MCF 10A (cell line): Measurements from ENCODE around the gene KLHDC10. TPM values are rescaled to one million over a fixed set of nuclear protein-coding genes. Genes with fewer than 3 reads are reported as not detected.

Source experiments
- BruUV-seq: library from RNA; stranded (reverse); fragments of 400-500 nt; replicated peaks from 2 replicates; lab custom pipeline; 2021; lab: Mats Ljungman, UMichigan
- CTCF ChIA-PET: fragments of 300-600 bp; sonication (Branson Sonifier 250); formaldehyde crosslinking; extraction: SDS; loops from one replicate; lab custom pipeline; 2021; ENCODE audit warnings: antibody characterized with exemption, inconsistent platforms; lab: Yijun Ruan, JAX
- POLR2A ChIA-PET: fragments of 300-600, 350-650 bp; sonication (Branson Sonifier 250); formaldehyde crosslinking; extraction: SDS; loops from one replicate; lab custom pipeline; 2020; ENCODE audit warnings: antibody characterized with exemption, inconsistent platforms; lab: Yijun Ruan, JAX
- DNase-seq: peaks from one replicate; pipeline ENCODE4 v3.0.0-alpha.2; 2018; ENCODE audit not compliant: unreplicated experiment
- H3K27ac Mint-ChIP-seq: one replicate; pipeline ENCODE4 v1.8.0; 2022; ENCODE audit warnings: mild to moderate bottlenecking, low read depth, mixed read lengths; ENCODE audit not compliant: unreplicated experiment
- H3K27me3 Mint-ChIP-seq: one replicate; pipeline ENCODE4 v1.8.0; 2022; ENCODE audit warnings: mixed read lengths; ENCODE audit not compliant: insufficient read depth, unreplicated experiment
- H3K36me3 Mint-ChIP-seq: one replicate; pipeline ENCODE4 v1.8.0; 2022; ENCODE audit warnings: mild to moderate bottlenecking, moderate library complexity, mixed read lengths; ENCODE audit not compliant: insufficient read depth, unreplicated experiment
- H3K4me1 Mint-ChIP-seq: one replicate; pipeline ENCODE4 v1.8.0; 2022; ENCODE audit warnings: mixed read lengths; ENCODE audit not compliant: insufficient read depth, unreplicated experiment
- H3K4me3 Mint-ChIP-seq: one replicate; pipeline ENCODE4 v1.8.0; 2022; ENCODE audit warnings: mild to moderate bottlenecking, moderate library complexity, mixed read lengths; ENCODE audit not compliant: unreplicated experiment
- H3K9me3 Mint-ChIP-seq: one replicate; pipeline ENCODE4 v1.8.0; 2022; ENCODE audit warnings: mixed read lengths; ENCODE audit not compliant: unreplicated experiment
- intact Hi-C: fragments of 100-400 bp; cut with micrococcal nuclease; formaldehyde crosslinking; loops from 2 replicates; pipeline ENCODE4 v1.14.1; 2022
- total RNA-seq: library from RNA; stranded (reverse); gene quantifications from 2 replicates; pipeline ENCODE4 v1.2.3, GENCODE V29; 2022
- TF ChIP-seq, protein P1 (sequence below): fragments of 200-600 bp; IDR thresholded peaks from one replicate; pipeline ENCODE4 v1.8.0; 2022; ENCODE audit warnings: antibody characterized with exemption, mild to moderate bottlenecking; ENCODE audit not compliant: unreplicated experiment

The KLHDC10 gene
- total RNA-seq, 1 experiment from 2014 or later, result 25.8 TPM

DNA sequence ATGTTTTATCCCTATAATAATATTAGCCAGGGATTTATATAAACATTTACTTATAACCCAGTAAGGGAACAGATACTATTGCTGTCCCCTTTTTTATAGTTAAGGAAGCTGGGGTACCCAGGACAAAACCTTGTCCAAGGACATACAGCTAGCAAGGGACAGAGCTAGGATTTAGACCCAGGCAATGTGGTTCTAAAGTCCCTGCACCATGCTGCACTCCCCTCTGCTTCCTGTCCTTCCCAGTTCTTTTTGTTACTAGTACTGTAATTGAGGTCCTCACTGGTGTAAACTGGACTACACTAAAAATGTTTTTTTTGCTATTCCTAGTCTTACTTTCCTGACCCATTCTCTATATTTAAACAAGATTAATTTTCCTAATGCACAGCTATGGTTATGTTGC, 16.6 kb downstream of the KLHDC10 start:
- no peak overlapping the region for H3K27ac Mint-ChIP-seq

DNA sequence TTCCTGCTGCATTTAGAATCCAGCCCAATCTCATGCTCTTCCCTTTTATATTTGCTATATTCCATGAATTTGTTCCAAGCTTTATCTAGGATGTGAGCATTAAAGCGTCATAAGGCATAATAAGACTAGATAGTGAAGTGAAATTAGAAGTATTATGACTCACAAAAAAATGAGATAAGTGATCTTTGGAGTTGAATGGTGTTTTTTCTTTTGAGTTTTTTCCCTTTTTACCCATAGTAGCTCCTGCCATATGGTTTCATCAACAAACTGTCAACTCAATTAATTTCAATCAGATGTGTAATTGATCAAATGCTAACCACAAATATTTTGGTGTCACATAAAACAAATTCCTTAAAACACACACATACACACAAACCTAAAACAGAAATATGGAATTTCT, 17.0 kb downstream of the KLHDC10 start:
- Mint-ChIP-seq H3K27ac (no peak overlapping the region), H3K27me3 (no peaks in the 10 kb centered on the region), H3K4me1 (peaks cover 21% of the 10 kb centered on the region), H3K9me3 (peaks cover 8% of the 10 kb centered on the region), H3K4me3 (no peak overlapping the region), H3K36me3 (peaks cover 4% of the 10 kb centered on the region)
- intact Hi-C loops, result no loop called here
- no peak for DNase-seq
- CTCF ChIA-PET, result interaction anchor here (0.6 to 2.4 kb wide), 7 partner anchors 8 to 722 kb away, joined by 3 to 15 read pairs (median 5); partner anchors contain the start of gene KLHDC10
- POLR2A ChIA-PET, result interaction anchor here (0.7 to 1.3 kb wide), 4 partner anchors 14 to 118 kb away, joined by 3 to 8 read pairs (median 4); partner anchors contain the start of genes KLHDC10 and TMEM209
- BruUV-seq, result no TSS peak
- TF ChIP-seq, protein P1, sequence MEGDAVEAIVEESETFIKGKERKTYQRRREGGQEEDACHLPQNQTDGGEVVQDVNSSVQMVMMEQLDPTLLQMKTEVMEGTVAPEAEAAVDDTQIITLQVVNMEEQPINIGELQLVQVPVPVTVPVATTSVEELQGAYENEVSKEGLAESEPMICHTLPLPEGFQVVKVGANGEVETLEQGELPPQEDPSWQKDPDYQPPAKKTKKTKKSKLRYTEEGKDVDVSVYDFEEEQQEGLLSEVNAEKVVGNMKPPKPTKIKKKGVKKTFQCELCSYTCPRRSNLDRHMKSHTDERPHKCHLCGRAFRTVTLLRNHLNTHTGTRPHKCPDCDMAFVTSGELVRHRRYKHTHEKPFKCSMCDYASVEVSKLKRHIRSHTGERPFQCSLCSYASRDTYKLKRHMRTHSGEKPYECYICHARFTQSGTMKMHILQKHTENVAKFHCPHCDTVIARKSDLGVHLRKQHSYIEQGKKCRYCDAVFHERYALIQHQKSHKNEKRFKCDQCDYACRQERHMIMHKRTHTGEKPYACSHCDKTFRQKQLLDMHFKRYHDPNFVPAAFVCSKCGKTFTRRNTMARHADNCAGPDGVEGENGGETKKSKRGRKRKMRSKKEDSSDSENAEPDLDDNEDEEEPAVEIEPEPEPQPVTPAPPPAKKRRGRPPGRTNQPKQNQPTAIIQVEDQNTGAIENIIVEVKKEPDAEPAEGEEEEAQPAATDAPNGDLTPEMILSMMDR, result no peak

More for the DNA sequence above, 16.6 kb downstream of the KLHDC10 start:
- intact Hi-C loops, result no loop called here
- H3K9me3 Mint-ChIP-seq, result peaks cover 8% of the 10 kb centered on the region
- no peaks in the 10 kb centered on the region for H3K27me3 Mint-ChIP-seq
- TF ChIP-seq, protein P1, result no peak
- peaks cover 22% of the 10 kb centered on the region for H3K4me1 Mint-ChIP-seq
- ChIA-PET CTCF (interaction anchor here (0.6 to 2.4 kb wide), 5 partner anchors 8 to 228 kb away, joined by 4 to 15 read pairs (median 7); partner anchors contain the start of gene KLHDC10), POLR2A (interaction anchor here (0.7 to 1.3 kb wide), 4 partner anchors 13 to 118 kb away, joined by 3 to 8 read pairs (median 4); partner anchors contain the start of genes KLHDC10 and TMEM209)
- no TSS peak for BruUV-seq
- H3K4me3 Mint-ChIP-seq, result no peak overlapping the region
- peaks cover 4% of the 10 kb centered on the region for H3K36me3 Mint-ChIP-seq
- DNase-seq, result no peak

DNA sequence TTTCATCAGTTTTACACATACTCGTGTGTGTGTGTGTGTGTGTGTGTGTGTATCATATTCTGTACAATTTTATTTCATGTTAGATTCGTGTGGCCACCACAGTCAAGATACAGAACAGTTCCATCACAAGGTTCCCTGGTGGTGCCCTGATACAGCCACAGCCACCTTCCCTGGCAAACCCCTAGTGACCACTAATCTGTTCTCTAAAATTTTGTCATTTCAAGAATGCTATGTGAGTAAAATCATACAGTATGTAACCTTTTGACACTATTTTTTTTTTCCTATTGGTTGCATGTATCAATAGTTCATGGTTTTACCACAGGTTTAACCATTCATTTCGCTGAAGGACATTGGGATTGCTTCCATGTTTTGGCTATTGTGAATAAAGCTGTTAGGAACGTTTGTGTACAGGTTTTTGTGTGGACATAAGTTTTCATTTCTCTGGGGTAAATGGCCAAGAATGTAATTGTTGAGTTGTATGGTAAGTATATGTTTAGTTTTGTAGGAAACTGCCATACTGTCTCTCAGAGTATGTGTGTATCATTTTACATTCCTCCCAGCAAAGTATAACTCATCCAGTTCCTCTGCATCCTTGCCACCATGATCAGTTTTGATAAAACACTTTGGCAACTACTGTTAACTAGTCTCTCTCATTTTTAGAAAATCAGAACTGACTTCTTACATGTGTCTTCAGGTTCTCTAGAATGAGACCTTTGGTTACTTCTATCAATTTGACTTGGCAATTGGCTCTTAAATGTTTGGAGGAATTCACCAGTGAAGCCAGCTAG, 20.6 kb downstream of the KLHDC10 start:
- intact Hi-C loops, result no loop called here
- POLR2A ChIA-PET, result no interaction called here
- H3K9me3 Mint-ChIP-seq, result no peaks in the 10 kb centered on the region
- BruUV-seq, result no TSS peak
- no peak overlapping the region for H3K27ac Mint-ChIP-seq
- no peak for DNase-seq
- TF ChIP-seq, protein P1, result no peak
- CTCF ChIA-PET, result no interaction called here
- H3K4me3 Mint-ChIP-seq, result no peak overlapping the region
- peaks cover 4% of the 10 kb centered on the region for H3K4me1 Mint-ChIP-seq
- no peaks in the 10 kb centered on the region for H3K27me3 Mint-ChIP-seq
- H3K36me3 Mint-ChIP-seq, result no peaks in the 10 kb centered on the region

DNA sequence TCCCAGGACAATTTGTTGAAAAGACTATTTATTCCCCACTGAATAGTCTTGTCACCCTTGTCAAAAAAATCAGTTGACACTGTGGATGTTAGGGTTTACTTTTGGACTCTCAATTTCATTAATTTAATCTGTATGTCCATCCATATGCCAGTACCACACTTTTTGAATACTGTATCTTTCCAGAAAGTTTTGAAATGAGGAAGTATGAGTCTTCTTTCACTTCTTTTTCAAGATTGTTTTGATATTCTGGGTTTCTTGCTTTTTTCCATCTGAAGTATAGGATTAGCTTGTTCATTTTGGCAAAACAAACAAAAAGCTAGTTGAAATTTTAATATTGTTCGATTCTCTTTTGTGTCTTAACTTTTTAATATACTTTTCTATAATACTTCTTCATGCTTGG, 21.7 kb downstream of the KLHDC10 start:
- peaks cover 6% of the 10 kb centered on the region for H3K4me1 Mint-ChIP-seq
- ChIA-PET POLR2A (no interaction called here), CTCF (no interaction called here)
- H3K27ac Mint-ChIP-seq, result no peak overlapping the region
- intact Hi-C loops, result no loop called here
- TF ChIP-seq, protein P1, result no peak
- DNase-seq, result no peak
- no peaks in the 10 kb centered on the region for H3K36me3 Mint-ChIP-seq
- no peaks in the 10 kb centered on the region for H3K27me3 Mint-ChIP-seq
- no peak overlapping the region for H3K4me3 Mint-ChIP-seq
- H3K9me3 Mint-ChIP-seq, result no peaks in the 10 kb centered on the region
- no TSS peak for BruUV-seq
